GM19043 (cell line): Measurements from ENCODE around the gene ULK4.
"Not testable (repeated sequence)": the region's sequence is repeated elsewhere in the genome, so short reads cannot be mapped to it uniquely, and the experiment has no call there.

Experiments used
- ATAC-seq: cut with Tn5 transposase; IDR thresholded peaks from one replicate; pipeline ENCODE4 v1.9.1; 2021; ENCODE audit warnings: low read depth; ENCODE audit not compliant: unreplicated experiment

The ULK4 gene

DNA sequence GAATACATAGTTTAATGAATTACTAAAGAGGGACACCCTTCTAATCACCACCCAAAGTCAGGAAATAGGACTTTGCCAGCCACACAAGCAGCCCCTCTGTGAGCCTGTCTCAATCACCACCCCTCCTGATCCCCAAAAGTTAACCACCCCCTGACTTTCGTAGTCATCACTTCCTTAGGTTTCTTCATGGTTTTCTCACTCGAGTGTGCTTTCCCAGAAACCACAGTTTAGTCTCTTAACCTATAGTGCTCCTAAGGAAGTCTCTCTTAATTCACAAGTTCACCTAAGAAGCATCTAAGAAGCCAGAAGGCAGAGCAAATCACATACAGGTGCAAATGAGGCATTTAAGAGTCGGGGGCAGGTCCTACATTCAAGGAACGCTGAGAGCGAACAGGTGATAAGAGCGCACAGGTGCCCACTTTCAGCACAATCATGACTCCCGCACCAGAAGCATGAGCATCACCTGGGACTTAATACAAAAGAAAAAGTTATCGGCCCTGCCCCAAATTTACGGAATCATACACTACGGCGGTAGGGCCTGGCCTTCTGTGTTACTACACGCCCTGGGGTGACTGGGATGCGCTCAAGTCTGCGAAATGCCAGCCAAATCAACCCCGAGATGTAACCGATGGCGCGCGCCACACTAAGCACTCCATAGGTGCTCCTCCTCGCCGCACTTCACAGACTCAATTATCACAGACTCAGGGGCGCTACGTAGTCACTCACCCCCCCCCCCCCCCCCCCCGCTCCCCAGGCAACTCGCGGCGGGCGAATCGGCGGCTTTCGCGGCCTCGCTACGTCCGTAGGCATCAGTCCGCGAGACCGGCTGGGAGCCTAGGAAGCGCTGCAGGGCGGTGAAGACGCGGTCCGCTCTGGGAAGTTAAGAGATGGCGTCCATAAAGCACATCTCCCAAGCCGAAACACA, 815 bp downstream of the ULK4 start:
- ATAC-seq, result peak; percentile 11

DNA sequence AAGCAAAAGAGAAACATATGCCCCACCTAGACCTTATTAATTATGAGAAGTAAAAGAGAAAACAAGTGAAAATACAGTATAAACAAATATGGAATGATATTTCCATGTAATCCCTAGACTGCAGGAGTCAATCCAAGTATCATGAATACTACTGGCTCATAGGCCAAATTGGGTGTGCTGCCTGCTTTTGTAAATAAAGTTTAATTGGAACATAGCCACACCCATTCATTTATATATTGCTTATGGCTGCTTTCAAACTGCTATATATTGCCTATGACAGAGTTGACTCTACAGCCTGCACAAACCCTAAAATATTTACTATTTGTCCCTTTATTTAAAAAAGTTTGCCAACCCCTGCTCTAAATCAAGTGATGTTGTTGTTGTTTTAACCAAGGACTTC, 5.3 kb downstream of the ULK4 start:
- ATAC-seq, result no peak

DNA sequence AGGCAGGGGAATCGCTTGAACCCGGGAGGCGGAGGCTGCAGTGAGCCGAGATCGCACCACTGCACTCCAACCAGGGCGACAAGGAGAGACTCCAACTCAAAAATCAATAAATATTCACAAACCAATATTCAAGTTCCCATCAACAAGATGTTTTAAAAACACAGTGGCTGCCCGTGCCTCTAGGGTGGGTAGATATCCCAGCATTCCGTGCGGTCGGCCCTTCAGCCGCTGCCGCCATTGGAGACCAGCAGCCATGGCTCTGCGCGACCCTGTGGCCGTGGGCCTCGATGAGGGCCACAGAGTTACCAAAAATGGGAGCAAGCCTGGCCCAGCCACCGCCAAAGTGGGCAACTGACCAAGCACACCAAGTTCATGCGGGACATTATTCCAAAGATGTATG, 6.7 kb downstream of the ULK4 start:
- ATAC-seq, result no peak

DNA sequence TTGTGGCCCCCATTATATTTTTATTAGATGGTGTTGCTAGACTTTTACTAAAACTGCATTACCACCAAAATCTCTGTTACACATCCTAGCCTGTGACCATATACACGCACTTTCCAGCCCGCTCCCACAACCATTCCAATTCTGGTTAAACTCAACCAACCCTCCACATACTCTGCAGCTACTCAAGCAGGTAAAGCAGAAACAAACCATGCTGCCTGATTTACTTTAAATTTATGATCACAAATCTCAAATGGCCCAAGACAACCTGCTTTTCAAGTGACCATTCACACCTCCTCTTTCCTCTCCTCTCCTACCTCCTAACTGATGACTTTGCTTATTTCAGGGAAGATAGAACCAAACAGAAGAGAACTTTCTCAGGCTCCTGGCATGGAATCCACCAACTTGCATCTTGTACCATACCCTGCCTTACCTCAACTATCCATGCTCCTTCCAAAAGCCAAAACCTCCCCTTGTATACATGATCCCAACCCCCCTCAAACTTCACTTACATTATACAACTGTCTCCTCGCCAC, 18.5 kb downstream of the ULK4 start:
- no peak for ATAC-seq

DNA sequence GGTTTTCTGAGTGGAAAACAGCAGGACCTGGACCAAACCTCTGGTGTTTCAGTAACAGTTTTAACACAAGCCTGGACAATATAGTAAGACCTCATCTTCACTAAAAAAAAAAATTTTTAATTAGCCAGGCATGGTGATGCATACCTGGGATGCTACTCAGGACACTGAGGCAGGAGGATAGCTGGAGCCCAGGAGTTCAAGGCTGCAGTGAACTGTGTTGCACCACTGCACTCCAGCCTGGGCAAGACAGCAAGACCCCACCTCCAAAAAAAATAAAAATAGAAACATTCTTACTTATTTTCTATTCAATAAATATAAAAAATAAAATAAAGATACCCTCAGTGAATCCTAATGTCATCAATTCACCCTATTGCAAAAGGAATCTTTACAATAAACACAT, 21.5 kb downstream of the ULK4 start:
- ATAC-seq, result no peak

DNA sequence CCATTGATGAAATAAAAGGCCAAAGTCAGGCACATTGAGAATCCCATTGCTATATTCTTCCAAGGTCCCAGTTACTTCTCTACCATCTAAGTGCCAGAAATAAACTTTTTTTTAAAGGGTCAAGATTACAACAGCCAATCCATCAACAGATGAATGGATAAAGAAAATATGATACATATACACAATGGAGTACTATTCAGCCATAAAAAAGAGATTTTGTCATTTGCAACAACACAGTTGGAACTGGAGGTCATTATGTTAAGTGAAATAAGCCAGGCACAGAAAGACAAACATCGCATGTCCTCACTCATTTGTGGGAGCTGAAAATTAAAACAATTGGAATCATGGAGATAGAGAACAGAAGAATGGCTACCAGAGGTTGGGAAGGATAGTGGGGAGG, 25.5 kb downstream of the ULK4 start:
- no peak for ATAC-seq

DNA sequence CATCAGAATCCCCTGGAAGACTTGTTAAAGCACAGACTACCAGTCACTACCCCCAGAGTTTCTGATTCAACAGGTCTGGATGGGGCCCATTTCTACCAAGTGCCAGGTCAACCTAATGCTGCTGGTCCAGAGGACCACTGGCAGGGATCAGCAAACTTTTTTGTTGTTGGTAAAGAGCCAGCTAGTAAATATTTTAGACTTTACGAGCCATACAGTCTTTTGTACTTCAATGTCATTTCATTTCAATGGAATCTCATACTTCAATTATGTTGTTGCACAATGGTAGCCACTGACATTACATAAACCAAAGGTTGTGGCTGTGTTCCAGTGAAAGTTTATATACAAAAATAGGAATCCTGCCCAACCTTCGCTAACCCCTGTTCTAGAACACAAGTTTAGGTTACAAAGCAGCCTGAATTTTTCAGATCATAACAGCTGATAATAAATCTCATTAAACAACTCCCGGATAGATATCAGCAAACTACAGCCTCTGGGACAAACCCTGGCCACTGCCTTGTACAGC, 28.7 kb downstream of the ULK4 start:
- ATAC-seq, result no peak

DNA sequence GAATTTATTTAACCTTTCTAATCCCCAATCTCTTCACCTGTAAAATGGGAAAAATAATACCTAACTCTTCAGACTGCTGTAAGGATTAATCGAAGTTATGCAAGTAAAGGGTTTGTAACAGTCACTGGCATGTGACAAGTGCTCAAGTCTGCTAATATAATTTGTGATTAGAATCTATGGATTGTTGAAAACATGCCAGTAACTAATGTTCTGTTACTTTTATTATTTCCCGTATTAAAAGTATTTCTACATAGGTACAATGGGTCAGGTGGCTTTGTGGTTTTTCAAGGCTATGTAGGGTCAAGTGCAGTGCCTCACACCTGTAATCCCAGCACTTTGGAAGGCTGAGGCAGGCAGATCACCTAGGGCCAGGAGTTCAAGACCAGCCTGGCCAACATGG, 29.4 kb downstream of the ULK4 start:
- no peak for ATAC-seq

DNA sequence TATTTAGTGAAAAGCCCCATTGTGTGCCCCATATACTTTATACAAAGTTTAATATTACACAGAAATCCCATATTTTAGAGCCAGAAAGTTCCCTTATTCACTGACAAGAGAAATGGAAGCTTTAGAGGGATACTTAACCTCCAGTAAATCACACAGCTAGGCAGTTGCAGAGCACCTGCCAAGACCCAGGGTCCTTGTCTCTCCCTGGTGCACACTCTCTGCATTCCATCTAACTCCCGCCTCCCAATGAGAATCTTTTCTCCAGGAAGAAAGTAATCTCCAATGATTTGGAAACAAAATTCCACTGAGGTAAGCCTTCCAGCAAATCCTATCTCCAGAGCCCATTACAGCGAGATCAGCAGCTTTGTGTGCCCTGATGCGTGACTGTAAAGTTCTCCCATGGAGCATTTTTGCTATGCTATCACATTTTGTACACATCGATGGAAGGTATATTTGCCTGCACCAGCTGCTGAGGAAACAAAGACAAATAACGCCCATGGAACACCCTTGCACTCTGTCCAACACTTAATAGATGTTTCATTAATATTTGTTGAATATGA, 41.4 kb downstream of the ULK4 start:
- no peak for ATAC-seq

DNA sequence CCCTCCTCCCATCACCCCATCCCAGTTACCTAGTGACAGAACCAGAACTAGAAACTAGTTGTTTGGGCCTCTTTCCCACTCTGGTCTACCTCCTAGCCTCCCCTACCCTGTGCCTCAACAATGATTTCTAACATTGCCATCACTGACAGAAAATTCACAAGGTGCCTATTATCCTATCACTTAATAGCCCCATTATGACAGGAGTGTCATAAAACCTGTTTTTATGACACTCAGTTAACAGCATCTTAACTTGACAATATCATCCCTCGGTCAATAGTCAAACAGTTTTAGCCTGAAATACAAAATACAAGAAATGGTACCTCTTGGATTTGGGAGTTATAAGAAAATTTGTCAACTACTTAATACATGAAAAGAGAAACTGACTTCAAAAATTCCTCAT, 46.5 kb downstream of the ULK4 start:
- no peak for ATAC-seq

DNA sequence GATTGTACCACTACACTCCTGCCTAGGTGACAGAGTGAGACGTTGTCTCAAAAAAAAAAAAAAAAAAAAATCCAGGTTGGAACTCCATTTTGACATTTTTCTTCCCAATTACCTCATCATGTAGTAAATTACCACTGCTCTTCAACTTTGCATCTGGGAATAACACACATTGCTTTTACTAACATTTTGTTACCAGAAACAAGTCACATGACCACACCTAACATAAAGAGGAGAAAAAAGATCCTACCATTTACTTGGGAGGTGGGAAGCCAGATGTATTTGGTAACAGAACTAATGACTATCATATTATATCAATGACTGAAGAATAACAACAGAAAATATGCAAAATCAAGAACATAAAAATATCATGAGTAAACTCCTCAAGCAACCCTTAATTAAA, 49.6 kb downstream of the ULK4 start:
- no peak for ATAC-seq

DNA sequence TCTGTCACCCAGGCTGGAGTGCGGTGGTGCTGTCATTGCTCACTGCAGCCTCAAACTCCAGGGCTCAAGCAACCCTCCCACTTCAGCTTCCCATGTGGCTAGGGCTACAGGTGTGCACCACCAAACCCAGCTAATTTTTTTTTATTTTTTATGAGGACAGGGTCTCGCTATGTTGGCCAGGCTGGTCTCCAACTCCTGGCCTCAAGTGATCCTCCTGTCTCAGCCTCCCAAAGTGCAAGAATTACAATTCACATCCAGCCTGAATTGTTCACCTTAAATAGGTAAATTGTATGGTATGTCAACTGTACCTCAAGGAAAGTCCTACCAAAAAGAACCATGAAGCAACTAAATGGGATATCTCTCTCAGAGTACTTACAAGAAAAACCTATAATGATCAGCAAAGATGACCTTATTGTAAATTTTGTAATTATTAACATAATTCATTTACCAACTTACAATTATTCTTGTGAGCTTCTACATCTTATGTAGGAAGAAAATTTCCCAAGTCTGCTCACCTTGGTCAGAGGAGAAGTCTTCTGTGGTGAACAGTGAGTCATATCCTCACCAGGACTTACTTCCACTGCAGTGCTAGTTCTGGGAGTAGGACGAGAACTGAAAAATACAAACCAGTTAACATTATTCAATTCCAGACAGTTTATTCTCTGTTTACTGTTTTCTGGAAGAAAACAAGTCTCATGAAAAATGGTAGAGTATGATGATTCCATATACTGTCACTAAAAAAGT, 54.4 kb downstream of the ULK4 start:
- no peak for ATAC-seq

DNA sequence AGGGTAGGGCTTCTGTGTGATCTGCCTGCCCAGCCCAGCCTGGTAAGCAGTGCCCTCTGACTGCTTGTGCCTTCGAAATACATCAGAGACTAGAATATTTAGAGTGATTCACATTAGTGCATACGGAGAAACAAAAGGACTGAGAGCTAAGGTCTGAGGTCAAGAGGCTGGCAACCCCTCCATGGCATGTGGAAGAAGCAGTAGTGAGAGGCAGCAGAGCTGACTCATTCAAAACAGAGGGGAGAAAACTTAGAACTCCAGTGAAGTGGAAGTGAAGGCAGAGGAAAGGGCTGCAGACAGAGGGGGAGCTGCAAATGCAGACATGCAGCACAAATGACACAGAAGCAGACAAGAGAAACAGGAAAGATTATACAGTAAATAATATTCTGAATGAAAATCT, 61.6 kb downstream of the ULK4 start:
- ATAC-seq, result no peak

DNA sequence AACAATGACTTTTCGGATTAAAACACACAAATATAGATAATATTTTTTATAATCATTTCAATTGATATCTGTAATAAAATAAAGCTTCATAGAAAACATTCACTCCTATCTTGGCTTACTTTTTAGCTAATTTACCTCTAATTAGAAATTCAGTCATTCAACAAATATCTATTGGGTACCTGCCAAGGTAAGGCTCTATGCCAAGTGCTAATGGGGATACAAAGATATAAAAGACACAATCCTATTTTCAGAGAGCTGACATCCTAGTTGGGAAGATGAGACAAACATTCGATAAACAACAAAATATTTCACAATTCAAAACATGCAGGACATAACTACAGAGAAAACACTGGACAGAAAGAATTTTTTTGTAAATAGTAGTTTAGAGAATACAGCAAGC, 63.3 kb downstream of the ULK4 start:
- no peak for ATAC-seq

DNA sequence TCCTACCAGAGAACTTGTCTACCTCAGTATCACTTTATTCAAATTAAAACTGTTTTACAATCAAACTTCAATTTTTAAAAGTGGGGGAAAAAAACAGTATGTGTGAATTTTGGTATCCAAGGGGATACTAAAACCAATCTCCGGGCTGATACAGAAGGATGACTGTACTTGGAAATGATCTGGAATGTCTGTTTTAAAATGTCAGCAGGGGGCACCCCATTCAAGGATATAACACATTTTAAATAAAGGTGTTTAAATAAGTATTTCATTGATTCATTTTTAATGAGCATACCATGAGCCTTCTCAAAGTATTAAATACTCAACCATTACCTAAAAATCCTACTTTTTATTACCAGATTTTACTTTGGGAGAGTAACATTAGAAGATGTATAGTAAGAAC, 67.9 kb downstream of the ULK4 start:
- ATAC-seq, result no peak

DNA sequence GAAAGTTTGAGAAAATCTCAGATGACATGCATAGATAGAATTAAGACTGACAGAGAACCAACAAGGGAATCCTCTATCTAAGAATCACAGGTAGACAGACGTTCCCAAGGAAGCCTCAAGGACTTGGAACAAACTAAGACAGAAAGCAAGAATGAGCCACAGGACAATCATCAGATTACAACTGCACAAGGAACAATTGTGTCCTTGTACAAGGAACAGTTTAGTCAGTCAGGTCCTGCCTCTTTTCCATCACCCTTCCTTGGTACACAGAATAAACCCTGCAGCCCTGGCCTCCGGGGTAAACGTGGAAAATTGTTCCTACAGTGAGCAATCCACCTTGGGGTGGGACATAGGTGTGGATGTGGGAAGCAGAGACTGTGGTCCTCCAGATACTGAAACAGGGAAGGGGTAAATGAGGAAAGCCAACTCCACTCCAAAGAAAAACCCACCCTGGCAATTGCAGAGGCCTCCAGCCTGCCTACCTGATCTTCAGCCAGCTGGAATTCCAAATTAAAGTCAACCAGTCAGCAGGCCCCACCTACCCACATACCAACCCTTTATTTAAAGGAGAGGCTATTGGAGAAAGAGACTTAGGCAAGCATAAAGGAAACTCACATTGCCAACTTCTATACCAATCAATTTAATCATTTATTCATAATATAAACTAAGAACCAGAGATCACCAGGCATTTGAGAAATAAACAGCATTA, 73.4 kb downstream of the ULK4 start:
- ATAC-seq, result no peak

DNA sequence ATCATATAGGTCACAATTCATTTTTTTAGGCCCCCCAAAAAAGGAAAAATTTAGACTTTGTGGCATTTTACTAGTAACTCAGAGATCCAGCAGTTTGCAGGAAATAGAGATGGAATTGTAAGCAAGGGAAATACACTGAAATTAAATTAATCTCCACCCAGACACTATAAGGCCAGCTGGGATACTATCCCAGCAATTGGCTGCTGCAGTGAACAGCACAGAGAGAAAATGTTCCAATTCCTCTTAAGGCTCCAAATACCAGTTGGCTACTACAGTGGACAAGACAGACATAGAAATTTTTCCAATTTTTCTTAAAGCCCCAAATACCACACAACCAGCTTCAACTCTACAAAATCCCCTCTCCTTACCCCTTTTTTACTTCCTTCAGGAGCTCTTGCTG, 78.9 kb downstream of the ULK4 start:
- ATAC-seq, result no peak

DNA sequence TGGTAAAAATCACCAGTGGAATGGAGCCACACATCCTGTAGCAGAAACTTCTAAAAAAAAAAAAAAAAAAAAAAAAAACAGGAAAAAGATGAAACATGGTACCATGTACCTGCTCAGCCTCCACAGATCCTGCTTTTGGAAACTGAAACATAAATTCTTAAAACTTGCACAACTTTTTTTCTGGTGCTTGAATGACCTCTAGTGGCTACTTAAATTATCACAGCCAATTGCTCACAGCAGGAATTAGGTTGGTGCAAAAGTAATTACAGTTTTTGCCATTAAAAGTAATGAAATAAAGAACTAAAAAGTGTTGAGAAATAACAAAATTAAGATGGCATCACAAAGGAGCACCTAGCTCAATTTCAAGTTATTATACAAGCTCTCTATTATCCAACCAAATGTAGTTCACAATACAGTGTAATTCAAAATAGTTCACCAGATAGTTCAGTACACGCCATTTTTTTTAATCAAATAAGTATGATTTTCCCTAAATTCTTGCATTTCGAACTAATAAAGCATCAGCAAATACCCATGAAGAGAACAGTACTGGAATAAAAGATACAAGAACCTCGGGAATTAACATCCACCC, 80.6 kb downstream of the ULK4 start:
- no peak for ATAC-seq

DNA sequence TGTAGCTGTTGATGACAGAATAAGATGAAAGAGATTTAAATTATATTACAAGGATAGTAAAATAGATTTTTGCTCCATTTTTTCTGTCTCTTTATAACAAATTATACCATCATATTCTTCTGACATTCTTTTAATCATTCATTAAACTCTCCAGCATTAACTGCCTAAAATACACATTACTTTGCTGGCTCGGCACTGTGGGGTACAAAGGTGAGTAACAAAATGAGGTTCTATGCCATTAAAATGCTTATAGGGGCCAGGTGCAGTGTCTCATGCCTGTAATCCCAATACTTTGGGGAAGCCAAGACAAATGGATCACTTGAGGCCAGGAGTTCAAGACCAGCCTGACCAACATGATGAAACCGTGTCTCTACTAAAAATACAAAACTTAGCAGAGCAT, 81.5 kb downstream of the ULK4 start:
- ATAC-seq, result no peak

DNA sequence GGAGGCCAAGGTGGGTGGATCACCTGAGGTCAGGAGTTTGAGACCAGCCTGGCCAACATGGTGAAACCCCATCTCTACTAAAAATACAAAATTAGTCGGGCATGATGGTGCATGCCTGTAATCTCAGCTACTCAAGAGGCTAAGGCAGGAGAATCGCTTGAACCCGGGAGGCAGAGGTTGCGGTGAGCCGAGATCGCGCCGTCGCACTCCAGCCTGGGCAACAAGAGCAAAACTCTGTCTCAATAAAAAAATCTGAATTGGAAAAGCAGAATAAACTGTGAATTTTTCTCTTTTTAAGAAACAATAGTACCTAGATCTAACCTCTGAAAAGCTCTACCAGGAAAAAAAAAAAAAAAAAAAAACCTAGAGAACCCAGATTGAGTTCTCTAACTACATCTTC, 84.2 kb downstream of the ULK4 start:
- not testable (repeated sequence) for ATAC-seq
